Cardiac fibroblast (primary cell): ENCODE data around the gene PSMD5.

Experiments used
- DNase-seq, 2 donors: peaks; one replicate each; pipeline versions ENCODE4 v3.0.0 to v3.0.0-alpha.2; 2010; ENCODE audit warnings: low read depth in 2 of 2
- H3K4me3 ChIP-seq, 2 donors: replicated peaks in 1 of 2; 1 replicate in 1 of 2; 2 replicates in 1 of 2; pipeline ENCODE4 v1.5.1; 2011; ENCODE audit warnings: low read depth in 2 of 2, low read length in 2 of 2, mild to moderate bottlenecking in 2 of 2, moderate library complexity in 1 of 2
- CTCF ChIP-seq: IDR thresholded peaks from one replicate; pipeline ENCODE4 v1.5.1; 2011; ENCODE audit warnings: low read depth, mild to moderate bottlenecking, low read length, inconsistent platforms

The PSMD5 gene

GRCh38 chr9:120878188-120879130, 35.7 kb upstream of the PSMD5 start:
- DNase-seq: no peak
- no peak for TF ChIP-seq CTCF
- no peak overlapping the region for H3K4me3 ChIP-seq

GRCh38 chr9:120877276-120878034, 34.7 kb upstream of the PSMD5 start:
- DNase-seq: peak; percentile 60 to 62
- H3K4me3 ChIP-seq: peak overlapping the region; percentile 73 to 75
- no peak for TF ChIP-seq CTCF

GRCh38 chr9:120876842-120877240, 34.1 kb upstream of the PSMD5 start, which contains the start of gene PHF19:
TSS of gene PHF19 (minus strand) at chr9:120877188. CDS start at chr9:120874741, 2,447 bp downstream.
- TF ChIP-seq CTCF: no peak
- peak; percentile 37 to 49 for DNase-seq
- H3K4me3 ChIP-seq: peak within 1 kb of the TSS; percentile 73 to 75

GRCh38 chr9:120875954-120876841, 33.5 kb upstream of the PSMD5 start:
- DNase-seq: peak; percentile 88 to 95
- H3K4me3 ChIP-seq: peak overlapping the region; percentile 73 to 75
- no peak for TF ChIP-seq CTCF

- no peak for DNase-seq
- peak overlapping the region; percentile 41 to 73 for H3K4me3 ChIP-seq
- no peak for TF ChIP-seq CTCF
Measured at GRCh38 chr9:120875643-120875953, 32.9 kb upstream of the PSMD5 start.

- DNase-seq: no peak
- no peak for TF ChIP-seq CTCF
- peak overlapping the region in 1 of 2 donors; percentile 73 for H3K4me3 ChIP-seq
Measured at GRCh38 chr9:120875195-120875565, 32.5 kb upstream of the PSMD5 start.
